ENCODE measurements around the gene FOXO3.

Gene FOXO3

DNA sequence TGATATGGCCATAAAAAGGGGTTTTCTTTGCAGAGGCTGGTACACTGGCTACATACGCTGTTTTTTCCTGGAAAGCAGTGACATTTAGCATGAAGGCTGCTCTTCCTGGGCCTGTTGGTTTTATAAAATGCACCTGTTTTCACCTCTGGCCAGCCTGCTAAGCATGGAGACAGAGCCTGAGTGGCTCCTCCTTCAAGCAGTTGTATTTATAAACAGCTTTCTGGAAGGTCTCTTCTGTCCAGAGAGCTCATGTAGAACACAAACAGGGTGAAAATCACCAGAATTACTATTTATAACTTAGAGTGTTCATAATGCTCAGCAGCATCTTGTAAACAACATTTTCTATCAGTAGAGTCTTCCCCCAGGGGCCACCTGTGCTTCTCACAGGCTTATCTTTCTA lies 109.0 kb downstream of the FOXO3 start:
- no peaks in the 10 kb centered on the region for H3K27me3 ChIP-seq (ENCODE audit: insufficient read depth, low read length)
- no peak for DNase-seq
- peaks cover 4 to 6% of the 10 kb centered on the region in 2 experiments for H3K36me3 ChIP-seq (ENCODE audit: control insufficient read depth in 1 of 2, insufficient read depth in 2 of 2, low read length in 2 of 2)
- H3K14ac ChIP-seq (ENCODE audit: low read length): no peak overlapping the region
- no peaks in the 10 kb centered on the region for H3K79me1 ChIP-seq (ENCODE audit: low read length)
- no peak overlapping the region for H4K12ac ChIP-seq (ENCODE audit: low read depth, low read length)
- H2AFZ ChIP-seq (ENCODE audit: insufficient read depth, low read length, poor library complexity): no peak overlapping the region
- H2BK12ac ChIP-seq (ENCODE audit: low read length): no peak overlapping the region
- WGBS (ENCODE audit: extremely low coverage, insufficient coverage, insufficient read length): no CpG with 5 or more reads among the region's 1 CpG
- no peak overlapping the region for H2BK5ac ChIP-seq (ENCODE audit: low read depth, low read length, poor library complexity)
- no peak overlapping the region for H4K91ac ChIP-seq (ENCODE audit: low read depth, low read length)
- peaks cover 5 to 11% of the 10 kb centered on the region in 2 experiments for H3K4me1 ChIP-seq (ENCODE audit: control insufficient read depth in 1 of 2, insufficient read depth in 2 of 2, low read length in 2 of 2)
- H3K27ac ChIP-seq (ENCODE audit: low read depth, low read length): no peak overlapping the region
- H3K4ac ChIP-seq (ENCODE audit: low read depth, low read length): peak overlapping the region; percentile 52
- H3K9me3 ChIP-seq (ENCODE audit: insufficient read depth, low read depth, low read length): no peaks in the 10 kb centered on the region
- no peak overlapping the region for H3K23ac ChIP-seq (ENCODE audit: low read length)
- no peak overlapping the region for H2BK120ac ChIP-seq (ENCODE audit: insufficient read depth, low read length, poor library complexity)
- no peak overlapping the region for H4K8ac ChIP-seq (ENCODE audit: low read depth, low read length)
- H3K4me3 ChIP-seq (ENCODE audit: low read depth, low read length): no peak overlapping the region
- H2AK5ac ChIP-seq (ENCODE audit: low read length): no peak overlapping the region
- H3K9ac ChIP-seq (ENCODE audit: low read length): no peak overlapping the region
- H3K4me2 ChIP-seq (ENCODE audit: low read length): no peak overlapping the region
- H3K18ac ChIP-seq (ENCODE audit: low read length): no peak overlapping the region
- H3K79me2 ChIP-seq (ENCODE audit: control insufficient read depth, insufficient read depth, low read length, poor library complexity): peaks cover 2% of the 10 kb centered on the region

DNA sequence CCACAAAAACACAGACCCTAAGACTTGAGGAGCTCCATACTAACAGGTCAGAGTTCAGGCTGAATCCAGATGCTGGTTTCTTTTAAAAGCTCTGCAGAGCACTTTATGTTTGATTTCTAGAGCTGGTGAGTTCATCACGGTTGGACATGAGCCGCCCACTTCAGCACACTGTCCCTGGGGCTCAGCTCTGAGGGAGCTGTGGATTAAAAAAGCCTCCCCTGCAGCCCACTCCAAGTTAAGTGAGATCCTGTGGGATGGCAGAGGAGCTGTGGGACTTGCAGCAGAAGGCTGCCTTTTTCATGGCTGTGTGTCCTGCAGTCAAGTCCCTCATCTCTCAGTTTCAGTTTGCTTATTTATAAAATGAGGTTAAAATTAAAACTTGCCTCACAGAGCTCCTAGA lies 110.5 kb downstream of the FOXO3 start:
- no peak overlapping the region for H3K9ac ChIP-seq (ENCODE audit: low read length)
- peaks cover 5% of the 10 kb centered on the region for H3K79me2 ChIP-seq (ENCODE audit: control insufficient read depth, insufficient read depth, low read length, poor library complexity)
- WGBS (ENCODE audit: extremely low coverage, insufficient coverage, insufficient read length): no CpG with 5 or more reads among the region's 2 CpGs
- no peak overlapping the region for H4K91ac ChIP-seq (ENCODE audit: low read depth, low read length)
- no peak overlapping the region for H3K4me3 ChIP-seq (ENCODE audit: low read depth, low read length)
- no peak overlapping the region for H4K12ac ChIP-seq (ENCODE audit: low read depth, low read length)
- H3K4me2 ChIP-seq (ENCODE audit: low read length): no peak overlapping the region
- H3K18ac ChIP-seq (ENCODE audit: low read length): peak overlapping the region; percentile 74
- H3K9me3 ChIP-seq (ENCODE audit: insufficient read depth, low read depth, low read length): no peaks in the 10 kb centered on the region
- no peak overlapping the region for H2AK5ac ChIP-seq (ENCODE audit: low read length)
- no peak overlapping the region for H2BK5ac ChIP-seq (ENCODE audit: low read depth, low read length, poor library complexity)
- no peak for DNase-seq
- no peaks in the 10 kb centered on the region for H3K27me3 ChIP-seq (ENCODE audit: insufficient read depth, low read length)
- no peak overlapping the region for H2BK120ac ChIP-seq (ENCODE audit: insufficient read depth, low read length, poor library complexity)
- no peak overlapping the region for H3K23ac ChIP-seq (ENCODE audit: low read length)
- no peak overlapping the region for H2BK12ac ChIP-seq (ENCODE audit: low read length)
- no peak overlapping the region for H4K8ac ChIP-seq (ENCODE audit: low read depth, low read length)
- H3K14ac ChIP-seq (ENCODE audit: low read length): peak overlapping the region; percentile 4
- H2AFZ ChIP-seq (ENCODE audit: insufficient read depth, low read length, poor library complexity): no peak overlapping the region
- H3K4ac ChIP-seq (ENCODE audit: low read depth, low read length): no peak overlapping the region
- H3K27ac ChIP-seq (ENCODE audit: low read depth, low read length): no peak overlapping the region
- H3K79me1 ChIP-seq (ENCODE audit: low read length): no peaks in the 10 kb centered on the region
- peaks cover 0 to 1% of the 10 kb centered on the region in 2 experiments for H3K36me3 ChIP-seq (ENCODE audit: control insufficient read depth in 1 of 2, insufficient read depth in 2 of 2, low read length in 2 of 2)
- H3K4me1 ChIP-seq (ENCODE audit: control insufficient read depth in 1 of 2, insufficient read depth in 2 of 2, low read length in 2 of 2): peaks cover 7 to 14% of the 10 kb centered on the region in 2 experiments

DNA sequence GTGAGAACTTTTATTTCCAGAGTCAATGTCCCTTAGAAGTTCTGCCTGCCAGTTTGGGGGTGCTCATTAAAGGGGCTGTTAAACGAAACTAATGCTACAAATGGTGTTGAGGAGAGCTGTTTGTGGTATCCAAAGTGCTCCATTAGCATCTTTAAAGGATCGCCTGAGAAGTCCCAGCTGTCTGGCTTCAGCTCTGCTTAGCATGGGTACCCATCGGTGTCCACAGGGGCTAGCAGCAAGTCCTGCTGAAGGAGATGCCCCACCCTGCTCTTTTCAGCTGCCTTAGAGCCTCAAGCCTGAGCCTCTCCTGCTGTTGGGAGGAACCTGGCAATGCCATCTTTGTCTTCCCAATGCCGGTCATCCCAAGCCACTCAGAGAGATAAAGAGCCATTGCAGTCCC lies 111.1 kb downstream of the FOXO3 start:
- peaks cover 1% of the 10 kb centered on the region in 2 experiments for H3K36me3 ChIP-seq (ENCODE audit: control insufficient read depth in 1 of 2, insufficient read depth in 2 of 2, low read length in 2 of 2)
- H3K4ac ChIP-seq (ENCODE audit: low read depth, low read length): peak overlapping the region; percentile 40
- H3K27ac ChIP-seq (ENCODE audit: low read depth, low read length): no peak overlapping the region
- no peak overlapping the region for H3K23ac ChIP-seq (ENCODE audit: low read length)
- no peak overlapping the region for H4K91ac ChIP-seq (ENCODE audit: low read depth, low read length)
- no peak overlapping the region for H3K4me3 ChIP-seq (ENCODE audit: low read depth, low read length)
- no peak overlapping the region for H3K14ac ChIP-seq (ENCODE audit: low read length)
- no peak overlapping the region for H3K9ac ChIP-seq (ENCODE audit: low read length)
- peak overlapping the region; percentile 17 for H2BK120ac ChIP-seq (ENCODE audit: insufficient read depth, low read length, poor library complexity)
- no peaks in the 10 kb centered on the region for H3K9me3 ChIP-seq (ENCODE audit: insufficient read depth, low read depth, low read length)
- H3K27me3 ChIP-seq (ENCODE audit: insufficient read depth, low read length): no peaks in the 10 kb centered on the region
- no peak overlapping the region for H2AFZ ChIP-seq (ENCODE audit: insufficient read depth, low read length, poor library complexity)
- WGBS (ENCODE audit: extremely low coverage, insufficient coverage, insufficient read length): no CpG with 5 or more reads among the region's 4 CpGs
- DNase-seq: no peak
- H3K79me2 ChIP-seq (ENCODE audit: control insufficient read depth, insufficient read depth, low read length, poor library complexity): peaks cover 5% of the 10 kb centered on the region
- H4K8ac ChIP-seq (ENCODE audit: low read depth, low read length): no peak overlapping the region
- H4K12ac ChIP-seq (ENCODE audit: low read depth, low read length): no peak overlapping the region
- H3K4me1 ChIP-seq (ENCODE audit: control insufficient read depth in 1 of 2, insufficient read depth in 2 of 2, low read length in 2 of 2): peaks cover 7 to 14% of the 10 kb centered on the region in 2 experiments
- H3K18ac ChIP-seq (ENCODE audit: low read length): no peak overlapping the region
- no peak overlapping the region for H2BK12ac ChIP-seq (ENCODE audit: low read length)
- H2BK5ac ChIP-seq (ENCODE audit: low read depth, low read length, poor library complexity): no peak overlapping the region
- peak overlapping the region; percentile 84 for H2AK5ac ChIP-seq (ENCODE audit: low read length)
- H3K4me2 ChIP-seq (ENCODE audit: low read length): no peak overlapping the region
- no peaks in the 10 kb centered on the region for H3K79me1 ChIP-seq (ENCODE audit: low read length)

DNA sequence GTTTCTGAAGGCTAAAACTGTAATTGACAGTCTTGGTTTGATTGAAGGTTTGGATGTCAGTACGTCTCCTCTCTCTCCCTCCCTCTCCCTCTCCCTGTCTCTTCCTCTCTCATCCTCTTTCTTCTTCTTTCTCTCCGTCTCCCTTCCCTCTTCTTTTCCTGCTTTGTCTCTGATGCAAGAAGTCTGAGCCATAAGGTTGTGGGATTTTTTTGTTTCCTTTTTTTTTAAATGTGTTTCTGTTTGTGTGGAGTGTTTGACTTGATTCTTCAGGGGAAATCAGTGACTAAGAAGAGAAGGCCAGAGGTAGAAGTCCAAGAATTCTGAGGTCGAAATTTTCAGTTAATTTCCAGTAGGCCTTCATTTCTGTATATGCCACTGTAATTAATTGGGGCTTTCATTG lies 111.9 kb downstream of the FOXO3 start:
- Histone ChIP-seq H2BK5ac (ENCODE audit: low read depth, low read length, poor library complexity) (no peak overlapping the region), H2BK12ac (ENCODE audit: low read length) (no peak overlapping the region), H4K8ac (ENCODE audit: low read depth, low read length) (no peak overlapping the region), H3K23ac (ENCODE audit: low read length) (no peak overlapping the region), H3K79me2 (ENCODE audit: control insufficient read depth, insufficient read depth, low read length, poor library complexity) (peaks cover 5% of the 10 kb centered on the region), H2BK120ac (ENCODE audit: insufficient read depth, low read length, poor library complexity) (no peak overlapping the region), H3K79me1 (ENCODE audit: low read length) (no peaks in the 10 kb centered on the region), H2AFZ (ENCODE audit: insufficient read depth, low read length, poor library complexity) (no peak overlapping the region), H4K91ac (ENCODE audit: low read depth, low read length) (no peak overlapping the region), H4K12ac (ENCODE audit: low read depth, low read length) (no peak overlapping the region), H3K14ac (ENCODE audit: low read length) (no peak overlapping the region), H3K4me2 (ENCODE audit: low read length) (no peak overlapping the region), H3K4me3 (ENCODE audit: low read depth, low read length) (no peak overlapping the region), H3K36me3 (ENCODE audit: control insufficient read depth in 1 of 2, insufficient read depth in 2 of 2, low read length in 2 of 2) (peaks cover 1% of the 10 kb centered on the region in 2 experiments), H3K27me3 (ENCODE audit: insufficient read depth, low read length) (no peaks in the 10 kb centered on the region), H3K4me1 (ENCODE audit: control insufficient read depth in 1 of 2, insufficient read depth in 2 of 2, low read length in 2 of 2) (peaks cover 7 to 14% of the 10 kb centered on the region in 2 experiments), H3K9ac (ENCODE audit: low read length) (no peak overlapping the region), H3K4ac (ENCODE audit: low read depth, low read length) (no peak overlapping the region), H3K27ac (ENCODE audit: low read depth, low read length) (no peak overlapping the region), H2AK5ac (ENCODE audit: low read length) (no peak overlapping the region), H3K18ac (ENCODE audit: low read length) (no peak overlapping the region), H3K9me3 (ENCODE audit: insufficient read depth, low read depth, low read length) (no peaks in the 10 kb centered on the region)
- no CpG with 5 or more reads among the region's 3 CpGs for WGBS (ENCODE audit: extremely low coverage, insufficient coverage, insufficient read length)
- DNase-seq: no peak

Data from trophoblast cell (in vitro differentiated cells and primary cell).